T-helper 17 cell (primary cell): Measurements from ENCODE around the gene SLC6A13. TPM values are rescaled to one million over a fixed set of nuclear protein-coding genes. Genes with fewer than 3 reads are reported as not detected.

Source experiments
- ATAC-seq: fragments of 150-1000 bp; cut with Tn5 transposase; 2 replicates; pipeline ENCODE4 v1.10.0; 2021; ENCODE audit warnings: mild to moderate bottlenecking, moderate library complexity
- DNase-seq, 3 donors: peaks; one replicate each; pipeline versions ENCODE4 v3.0.0 to v3.0.0-alpha.2; 2020 to 2021
- H3K9me3 ChIP-seq: one replicate; pipeline ENCODE4 v1.7.0; 2013; ENCODE audit warnings: low read length, mild to moderate bottlenecking; ENCODE audit not compliant: control insufficient read depth, poor library complexity, severe bottlenecking
- H3K27ac Mint-ChIP-seq: one replicate; pipeline ENCODE4 v1.8.0; 2022; ENCODE audit warnings: mild to moderate bottlenecking, moderate library complexity, mixed read lengths
- H3K27me3 Mint-ChIP-seq: one replicate; pipeline ENCODE4 v1.8.0; 2022; ENCODE audit warnings: mixed read lengths
- H3K36me3 Mint-ChIP-seq: one replicate; pipeline ENCODE4 v1.8.0; 2022; ENCODE audit warnings: low read depth, mixed read lengths
- H3K4me1 Mint-ChIP-seq: one replicate; pipeline ENCODE4 v1.8.0; 2022; ENCODE audit warnings: mild to moderate bottlenecking, mixed read lengths
- H3K4me3 Mint-ChIP-seq: one replicate; pipeline ENCODE4 v1.8.0; 2022; ENCODE audit warnings: mild to moderate bottlenecking, moderate library complexity, mixed read lengths
- total RNA-seq, 4 donors: library from RNA in 2 of 4; stranded (reverse) in 2 of 4; gene quantifications; one replicate each; pipeline ENCODE4 v1.2.3 and lab custom pipeline; 2022 to 2026

Gene SLC6A13
- total RNA-seq, 2 donors from 2014 or later: 0.26 to 0.72 TPM

DNA sequence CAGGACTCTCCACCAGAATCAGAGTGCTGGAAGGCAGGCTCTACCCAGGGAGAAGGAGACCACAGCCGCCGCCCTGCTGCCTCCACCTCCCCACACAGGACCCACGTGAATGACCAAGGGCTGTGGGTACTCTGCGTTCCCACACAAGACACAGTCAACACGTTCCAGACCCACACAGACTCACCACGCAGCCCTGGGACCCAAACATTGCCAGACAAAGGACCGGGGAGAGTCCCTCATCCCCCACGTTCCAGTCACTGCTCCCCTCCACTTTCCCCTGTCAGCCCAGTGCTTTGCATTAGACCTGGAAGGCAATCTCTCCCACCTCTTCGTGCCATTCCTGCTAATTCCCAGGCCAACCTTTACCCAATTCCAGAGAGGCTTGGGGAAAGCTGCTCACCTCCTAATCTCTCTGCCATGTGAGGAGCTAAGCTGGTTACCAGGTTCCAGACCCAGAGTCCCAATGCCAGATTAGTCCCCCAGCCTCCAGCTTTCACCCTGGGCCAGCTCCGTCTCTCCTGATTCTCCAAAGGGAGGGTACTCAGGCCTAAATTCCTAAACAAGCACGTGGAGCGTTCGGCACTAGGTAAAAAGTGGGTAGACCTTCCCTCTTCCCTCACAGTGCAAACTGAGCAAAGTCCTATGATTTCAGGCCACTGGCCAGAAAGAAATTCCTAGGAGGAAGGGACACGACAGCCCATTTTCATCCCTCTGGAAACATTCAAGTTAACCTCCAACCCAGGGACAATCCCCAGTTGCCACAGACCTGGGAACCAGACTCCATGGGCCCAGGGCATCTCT lies 4.9 kb downstream of the SLC6A13 start:
- DNase-seq (no peak), ATAC-seq (no peak)
- H3K9me3 ChIP-seq: no peaks in the 10 kb centered on the region
- Mint-ChIP-seq H3K27me3 (peaks cover 76% of the 10 kb centered on the region), H3K27ac (no peak overlapping the region), H3K4me1 (peaks cover 3% of the 10 kb centered on the region), H3K4me3 (no peak overlapping the region), H3K36me3 (peaks cover 6% of the 10 kb centered on the region)

DNA sequence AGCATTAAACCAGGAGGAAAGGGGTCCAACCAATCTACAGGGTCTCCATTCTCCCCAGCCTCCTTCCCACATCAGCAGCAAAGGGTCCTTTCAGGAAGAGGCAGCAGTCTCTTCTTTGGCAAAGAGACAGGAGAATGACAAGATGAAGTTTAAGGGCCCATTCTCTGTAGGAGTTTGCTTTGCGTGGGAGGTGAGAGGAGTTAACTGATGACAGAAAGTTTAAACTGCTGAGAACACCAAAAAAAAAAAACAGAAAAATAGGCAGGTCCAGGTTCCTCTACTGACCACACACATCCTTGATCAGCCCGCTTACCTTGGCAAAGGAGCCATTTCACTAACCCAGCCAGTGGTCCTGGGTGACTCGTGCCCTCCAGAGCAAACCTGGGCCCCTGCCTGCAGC lies 5.7 kb downstream of the SLC6A13 start:
- H3K27me3 Mint-ChIP-seq: peaks cover 70% of the 10 kb centered on the region
- H3K4me3 Mint-ChIP-seq: no peak overlapping the region
- DNase-seq (no peak), ATAC-seq (no peak)
- peaks cover 6% of the 10 kb centered on the region for H3K36me3 Mint-ChIP-seq
- no peaks in the 10 kb centered on the region for H3K9me3 ChIP-seq
- H3K27ac Mint-ChIP-seq: no peak overlapping the region
- peaks cover 3% of the 10 kb centered on the region for H3K4me1 Mint-ChIP-seq

GRCh38 chr12:256225-256624 lies 6.4 kb downstream of the SLC6A13 start:
- no peak for ATAC-seq
- Mint-ChIP-seq H3K27ac (no peak overlapping the region), H3K36me3 (peaks cover 6% of the 10 kb centered on the region), H3K4me3 (no peak overlapping the region), H3K27me3 (peaks cover 69% of the 10 kb centered on the region), H3K4me1 (peaks cover 3% of the 10 kb centered on the region)
- H3K9me3 ChIP-seq: no peaks in the 10 kb centered on the region
- no peak for DNase-seq

GRCh38 chr12:254912-255311 lies 7.7 kb downstream of the SLC6A13 start:
- H3K4me3 Mint-ChIP-seq: no peak overlapping the region
- DNase-seq (no peak), ATAC-seq (no peak)
- H3K4me1 Mint-ChIP-seq: peaks cover 3% of the 10 kb centered on the region
- H3K36me3 Mint-ChIP-seq: peaks cover 6% of the 10 kb centered on the region
- H3K9me3 ChIP-seq: no peaks in the 10 kb centered on the region
- peaks cover 60% of the 10 kb centered on the region for H3K27me3 Mint-ChIP-seq
- no peak overlapping the region for H3K27ac Mint-ChIP-seq

- ATAC-seq (no peak), DNase-seq (no peak)
- no peak overlapping the region for H3K27ac Mint-ChIP-seq
- no peak overlapping the region for H3K4me3 Mint-ChIP-seq
- H3K9me3 ChIP-seq: no peaks in the 10 kb centered on the region
- peaks cover 59% of the 10 kb centered on the region for H3K27me3 Mint-ChIP-seq
- peaks cover 6% of the 10 kb centered on the region for H3K36me3 Mint-ChIP-seq
- H3K4me1 Mint-ChIP-seq: peaks cover 3% of the 10 kb centered on the region
Observed at GRCh38 chr12:254039-254438, 8.6 kb downstream of the SLC6A13 start.

- H3K9me3 ChIP-seq: no peaks in the 10 kb centered on the region
- peaks cover 3% of the 10 kb centered on the region for H3K4me1 Mint-ChIP-seq
- no peak overlapping the region for H3K4me3 Mint-ChIP-seq
- no peak for ATAC-seq
- peaks cover 57% of the 10 kb centered on the region for H3K27me3 Mint-ChIP-seq
- no peak overlapping the region for H3K27ac Mint-ChIP-seq
- DNase-seq: no peak
- peaks cover 6% of the 10 kb centered on the region for H3K36me3 Mint-ChIP-seq
Observed at GRCh38 chr12:253116-253831, 9.4 kb downstream of the SLC6A13 start.

- H3K4me3 Mint-ChIP-seq: no peak overlapping the region
- H3K4me1 Mint-ChIP-seq: peaks cover 3% of the 10 kb centered on the region
- no peak overlapping the region for H3K27ac Mint-ChIP-seq
- H3K27me3 Mint-ChIP-seq: peaks cover 51% of the 10 kb centered on the region
- H3K9me3 ChIP-seq: no peaks in the 10 kb centered on the region
- peaks cover 6% of the 10 kb centered on the region for H3K36me3 Mint-ChIP-seq
- ATAC-seq: no peak
- DNase-seq: no peak
Observed at GRCh38 chr12:252636-253035, 10.0 kb downstream of the SLC6A13 start.

DNA sequence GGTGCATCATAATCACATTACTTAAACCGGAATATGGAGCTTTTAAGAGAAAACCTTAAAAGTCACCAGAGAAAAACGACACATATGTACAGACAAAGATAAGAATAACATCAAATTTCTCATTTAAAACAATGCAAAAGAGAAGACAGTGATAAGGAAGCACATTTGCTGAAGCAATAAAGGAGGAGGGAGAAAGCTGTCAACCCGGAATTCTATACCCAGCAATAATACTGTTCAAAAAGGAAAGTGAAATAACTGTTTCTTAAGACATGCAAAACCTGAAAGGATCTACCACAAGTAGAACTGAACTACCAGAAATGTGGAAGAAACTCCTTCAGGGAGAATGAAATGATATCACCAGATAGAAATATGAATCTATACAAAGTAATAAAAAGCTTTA lies 15.4 kb downstream of the SLC6A13 start:
- Mint-ChIP-seq H3K27me3 (peaks cover 17% of the 10 kb centered on the region), H3K4me3 (no peak overlapping the region), H3K4me1 (peaks cover 3% of the 10 kb centered on the region), H3K27ac (no peak overlapping the region), H3K36me3 (no peaks in the 10 kb centered on the region)
- H3K9me3 ChIP-seq: peaks cover 2% of the 10 kb centered on the region
- ATAC-seq: no peak
- DNase-seq: no peak

GRCh38 chr12:243381-243780 lies 19.3 kb downstream of the SLC6A13 start:
- Mint-ChIP-seq H3K4me1 (peaks cover 3% of the 10 kb centered on the region), H3K27ac (no peak overlapping the region), H3K4me3 (no peak overlapping the region), H3K36me3 (peaks cover 2% of the 10 kb centered on the region), H3K27me3 (peaks cover 32% of the 10 kb centered on the region)
- peaks cover 2% of the 10 kb centered on the region for H3K9me3 ChIP-seq
- DNase-seq (no peak), ATAC-seq (no peak)

- H3K4me1 Mint-ChIP-seq: peaks cover 3% of the 10 kb centered on the region
- DNase-seq (no peak), ATAC-seq (no peak)
- no peak overlapping the region for H3K4me3 Mint-ChIP-seq
- peaks cover 2% of the 10 kb centered on the region for H3K36me3 Mint-ChIP-seq
- peaks cover 32% of the 10 kb centered on the region for H3K27me3 Mint-ChIP-seq
- no peak overlapping the region for H3K27ac Mint-ChIP-seq
- peaks cover 2% of the 10 kb centered on the region for H3K9me3 ChIP-seq
Observed at GRCh38 chr12:242496-242895, 20.1 kb downstream of the SLC6A13 start.

GRCh38 chr12:241266-241665 lies 21.4 kb downstream of the SLC6A13 start:
- no peaks in the 10 kb centered on the region for H3K9me3 ChIP-seq
- Mint-ChIP-seq H3K4me3 (no peak overlapping the region), H3K36me3 (peaks cover 2% of the 10 kb centered on the region), H3K4me1 (peaks cover 3% of the 10 kb centered on the region), H3K27ac (no peak overlapping the region), H3K27me3 (peaks cover 32% of the 10 kb centered on the region)
- DNase-seq (no peak), ATAC-seq (no peak)

DNA sequence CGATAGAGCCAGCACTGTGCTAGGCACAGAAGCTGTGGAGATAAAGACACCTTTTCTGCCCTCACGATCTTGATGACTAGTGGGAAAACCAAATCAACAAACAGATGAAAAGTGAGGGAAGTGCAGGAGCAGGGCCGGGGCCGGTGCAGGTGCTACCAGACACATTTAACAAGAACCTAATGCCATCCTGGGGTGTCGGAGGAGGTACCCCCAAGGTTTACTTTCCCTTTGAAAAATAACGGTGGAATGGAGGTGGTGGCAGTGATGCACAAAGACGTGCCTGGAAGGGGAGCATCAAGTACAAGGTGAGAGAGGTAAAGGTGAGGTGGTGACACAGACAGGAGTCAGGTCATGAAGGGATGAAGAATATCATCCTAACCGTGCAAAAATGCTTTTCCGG lies 22.1 kb downstream of the SLC6A13 start:
- ATAC-seq (no peak), DNase-seq (no peak)
- Mint-ChIP-seq H3K27ac (no peak overlapping the region), H3K27me3 (peaks cover 32% of the 10 kb centered on the region), H3K4me1 (peaks cover 3% of the 10 kb centered on the region), H3K4me3 (no peak overlapping the region), H3K36me3 (peaks cover 2% of the 10 kb centered on the region)
- no peaks in the 10 kb centered on the region for H3K9me3 ChIP-seq

GRCh38 chr12:238736-239398 lies 23.8 kb downstream of the SLC6A13 start:
- H3K27me3 Mint-ChIP-seq: peaks cover 31% of the 10 kb centered on the region
- no peaks in the 10 kb centered on the region for H3K9me3 ChIP-seq
- DNase-seq: no peak
- no peak for ATAC-seq
- no peak overlapping the region for H3K27ac Mint-ChIP-seq
- peaks cover 3% of the 10 kb centered on the region for H3K4me1 Mint-ChIP-seq
- no peak overlapping the region for H3K4me3 Mint-ChIP-seq
- peaks cover 2% of the 10 kb centered on the region for H3K36me3 Mint-ChIP-seq
